Mammary epithelial cell (primary cell): ENCODE data around the gene SUCLA2.

ENCODE experiments used
- CTCF ChIP-seq, 2 donors: IDR thresholded peaks in 1 of 2; conservative IDR thresholded peaks in 1 of 2; 2 replicates each; pipeline ENCODE4 v1.5.1; 2011 to 2012; ENCODE audit warnings: inconsistent platforms in 2 of 2, low read length in 2 of 2, mild to moderate bottlenecking in 2 of 2, control low read depth in 1 of 2, low read depth in 1 of 2; ENCODE audit not compliant: insufficient read depth in 1 of 2; ENCODE audit errors: extremely low read depth in 1 of 2
- EZH2 ChIP-seq: IDR thresholded peaks from 2 replicates; pipeline ENCODE4 v1.6.1; 2012; ENCODE audit warnings: low read length, inconsistent platforms, borderline replicate concordance

- TF ChIP-seq CTCF (conservative IDR thresholded peaks at IDR 0.05 in 1 of 2, IDR thresholded peaks at IDR 0.05 in 1 of 2; ENCODE audit: extremely low read depth in 1 of 2, insufficient read depth in 1 of 2, low read depth in 1 of 2, low read length in 2 of 2) (no peak), EZH2 (no peak)
Observed at GRCh38 chr13:47959468-47960247, 41.4 kb downstream of the SUCLA2 start.
